A549 (cell line): ENCODE measurements around the gene GNB1L. TPM values are rescaled to one million over a fixed set of nuclear protein-coding genes. Genes with fewer than 3 reads are reported as not detected.

Experiments used
- ATAC-seq, 2 experiments: fragments of 200-7000 bp in 1 of 2; fragments of >200 bp in 1 of 2; cut with Nextera tagmentation in 1 of 2; cut with Tn5 transposase in 1 of 2; 3 replicates each; pipeline versions ENCODE4 v1.8.0 to v1.9.1; 2018 to 2020; ENCODE audit warnings: mild to moderate bottlenecking in 1 of 2, moderate library complexity in 1 of 2
- CTCF ChIA-PET: fragments of 300-600 bp; sonication (Branson Sonifier 250); formaldehyde crosslinking; extraction: SDS; loops from one replicate; lab custom pipeline; 2021; ENCODE audit warnings: antibody characterized with exemption, inconsistent platforms; lab: Yijun Ruan, JAX
- POLR2A ChIA-PET: fragments of 350-600 bp; formaldehyde crosslinking; extraction: SDS; loops from one replicate; lab custom pipeline; 2021; ENCODE audit warnings: antibody characterized with exemption, inconsistent platforms; lab: Yijun Ruan, JAX
- DNase-seq, 2 experiments: peaks; one replicate each; pipeline versions ENCODE4 v3.0.0 to v3.0.0-alpha.2; 2011 to 2016; ENCODE audit warnings: low read depth in 1 of 2, low spot score in 1 of 2
- FAIRE-seq: peaks from 2 replicates; lab custom pipeline; 2011; peaks lifted over from hg19 to GRCh38; lab: Jason Lieb, UNC
- H3K27ac ChIP-seq, 2 experiments: fragments of >200 bp; sonication (Bioruptor Twin); formaldehyde crosslinking; 3 replicates each; pipeline ENCODE4 v1.5.1; 2016 to 2017
- H3K4me1 ChIP-seq: fragments of >200 bp; sonication (Bioruptor Twin); formaldehyde crosslinking; 3 replicates; pipeline ENCODE4 v1.6.1; 2016
- H3K4me2 ChIP-seq: fragments of >200 bp; sonication (Bioruptor Twin); formaldehyde crosslinking; 3 replicates; pipeline ENCODE4 v1.6.1; 2016
- H3K4me3 ChIP-seq: fragments of >200 bp; sonication (Bioruptor Twin); formaldehyde crosslinking; 3 replicates; pipeline ENCODE4 v1.5.1; 2016
- H3K9me3 ChIP-seq: fragments of >200 bp; sonication (Bioruptor Twin); formaldehyde crosslinking; 3 replicates; pipeline ENCODE4 v1.6.1; 2016
- ATOH8 ChIP-seq: fragments of 250-450 bp; sonication (Bioruptor Pico); IDR thresholded peaks from 2 replicates; pipeline ENCODE4 v1.5.0; 2020; ENCODE audit warnings: low read depth, mild to moderate bottlenecking, moderate library complexity
- BHLHE40 ChIP-seq: IDR thresholded peaks from 2 replicates; pipeline ENCODE4 v1.6.1; 2012; ENCODE audit warnings: low read depth, low read length, inconsistent platforms
- CBX2 ChIP-seq: fragments of 200-600 bp; sonication (generic); IDR thresholded peaks from 2 replicates; pipeline ENCODE4 v1.6.1; 2016; ENCODE audit warnings: low read depth, mild to moderate bottlenecking, borderline replicate concordance
- CHD4 ChIP-seq: fragments of 200-600 bp; sonication (generic); IDR thresholded peaks from 2 replicates; pipeline ENCODE4 v1.6.1; 2016; ENCODE audit warnings: antibody characterized with exemption, mild to moderate bottlenecking, borderline replicate concordance
- CTCF ChIP-seq: fragments of >200 bp; sonication (Bioruptor Twin); formaldehyde crosslinking; IDR thresholded peaks from 3 replicates; pipeline ENCODE4 v1.5.1; 2016
- EHF ChIP-seq: fragments of 250-450 bp; sonication (Bioruptor Pico); IDR thresholded peaks from 2 replicates; pipeline ENCODE4 v1.5.0; 2020; ENCODE audit warnings: mild to moderate bottlenecking
- ELK1 ChIP-seq: fragments of 150-350 bp; IDR thresholded peaks from 2 replicates; pipeline ENCODE4 v1.6.1; 2014; ENCODE audit warnings: low read depth, mild to moderate bottlenecking, low read length
- ESRRA ChIP-seq: fragments of 150-350 bp; IDR thresholded peaks from 2 replicates; pipeline ENCODE4 v1.6.1; 2014; ENCODE audit warnings: mild to moderate bottlenecking, low read length, borderline replicate concordance
- FOSB ChIP-seq: fragments of 250-450 bp; sonication (Bioruptor Pico); IDR thresholded peaks from 2 replicates; pipeline ENCODE4 v1.5.0; 2020; ENCODE audit warnings: mild to moderate bottlenecking, moderate library complexity
- FOXS1 ChIP-seq: fragments of 250-450 bp; sonication (Bioruptor Pico); IDR thresholded peaks from 2 replicates; pipeline ENCODE4 v1.5.0; 2020; ENCODE audit warnings: mild to moderate bottlenecking, moderate library complexity
- HMGXB4 ChIP-seq: fragments of 250-450 bp; sonication (Bioruptor Pico); IDR thresholded peaks from 2 replicates; pipeline ENCODE4 v1.5.0; 2021; ENCODE audit warnings: mild to moderate bottlenecking, moderate library complexity, borderline replicate concordance
- MAX ChIP-seq: IDR thresholded peaks from 2 replicates; pipeline ENCODE4 v1.6.1; 2012
- NR3C1 ChIP-seq: fragments of >200 bp; sonication (Bioruptor Twin); formaldehyde crosslinking; IDR thresholded peaks from 3 replicates; pipeline ENCODE4 v1.6.1; 2017
- PBX3 ChIP-seq: IDR thresholded peaks from 2 replicates; pipeline ENCODE4 v1.6.1; 2012
- SMC3 ChIP-seq: fragments of >200 bp; sonication (Bioruptor Twin); formaldehyde crosslinking; IDR thresholded peaks from 3 replicates; pipeline ENCODE4 v1.6.1; 2018; ENCODE audit warnings: inconsistent platforms
- SREBF2 ChIP-seq: fragments of 450-650 bp; IDR thresholded peaks from 2 replicates; pipeline ENCODE4 v1.6.1; 2014; ENCODE audit warnings: mild to moderate bottlenecking, moderate library complexity
- ZC3H11A ChIP-seq: fragments of 450-650 bp; IDR thresholded peaks from 2 replicates; pipeline ENCODE4 v1.6.1; 2014; ENCODE audit warnings: antibody characterized with exemption, mild to moderate bottlenecking
- ZFP36 ChIP-seq: fragments of 450-650 bp; IDR thresholded peaks from 2 replicates; pipeline ENCODE4 v1.6.1; 2014; ENCODE audit warnings: borderline replicate concordance; ENCODE audit not compliant: partially characterized antibody
- ZNF302 ChIP-seq: fragments of 250-450 bp; sonication (Bioruptor Pico); IDR thresholded peaks from 2 replicates; pipeline ENCODE4 v1.9.0; 2021; ENCODE audit warnings: inconsistent platforms, mild to moderate bottlenecking, moderate library complexity
- ZSCAN20 ChIP-seq: fragments of 250-450 bp; sonication (Bioruptor Pico); IDR thresholded peaks from 2 replicates; pipeline ENCODE4 v1.8.0; 2022; ENCODE audit warnings: mild to moderate bottlenecking, moderate library complexity
- WGBS: methylation state at CpG from one replicate; pipeline ENCODE4 v1.1.6; 2017; ENCODE audit errors: missing lambda C conversion rate; 5-methylcytosine and 5-hydroxymethylcytosine counted together
- polyA plus RNA-seq, 4 experiments: library from polyadenylated mRNA; depleted of rRNA in 3 of 4; stranded (reverse); fragments of >200 nt; fragmentation: RNase III in 1 of 4; extraction: RNeasy Plus Mini Kit Qiagen cat#74134 plus additional on column Dnase treatment in 1 of 4; gene quantifications; 2 replicates in 3 of 4; 3 replicates in 1 of 4; pipeline ENCODE4 v1.2.3, GENCODE V29; 2011 to 2017

Gene GNB1L
- polyA plus RNA-seq, 2 of the 4 experiments (the other 2 are of a cell fraction): 1.8 to 10.3 TPM

GRCh38 chr22:19841641-19842392 lies 12.9 kb downstream of the GNB1L start:
- 85% methylated on average over 6 of the region's 8 CpGs for WGBS
- DNase-seq: no peak
- H3K27ac ChIP-seq: no peak overlapping the region
- TF ChIP-seq ATOH8 (CRISPR knock-in tag): no peak
- no peak for TF ChIP-seq NR3C1
- no peak for TF ChIP-seq SMC3
- no peak for TF ChIP-seq PBX3
- no peak for TF ChIP-seq ZC3H11A
- TF ChIP-seq EHF: no peak
- no peak for TF ChIP-seq ZNF302
- TF ChIP-seq BHLHE40: no peak
- no peak for TF ChIP-seq CBX2
- TF ChIP-seq CHD4: no peak
- TF ChIP-seq FOSB (CRISPR knock-in tag): no peak
- TF ChIP-seq HMGXB4: no peak
- TF ChIP-seq SREBF2: no peak
- TF ChIP-seq ELK1: no peak
- no peak for TF ChIP-seq MAX
- no peak for TF ChIP-seq ZFP36
- no peak for TF ChIP-seq CTCF
- no peak for TF ChIP-seq ZSCAN20
- TF ChIP-seq ESRRA: no peak
- no peak for TF ChIP-seq FOXS1
- H3K4me3 ChIP-seq: no peak overlapping the region
- CTCF ChIA-PET: interaction anchor here (1.0 kb wide), 2 partner anchors 12 to 111 kb away, joined by 3 read pairs; no protein-coding TSS in a partner anchor
- no peaks in the 10 kb centered on the region for H3K9me3 ChIP-seq
- ATAC-seq: no peak
- peak overlapping the region; percentile 42; the same call in 1 of the 3 replicates for H3K4me2 ChIP-seq
- no peak for FAIRE-seq
- peaks cover 13% of the 10 kb centered on the region for H3K4me1 ChIP-seq
- POLR2A ChIA-PET: no interaction called here
